Neural cell (in vitro differentiated cells): ENCODE data around the gene PSMB7. TPM values are rescaled to one million over a fixed set of nuclear protein-coding genes. Genes with fewer than 3 reads are reported as not detected.

Experiments used
- H2AFZ ChIP-seq: fragments of 200-600, 300-800 bp; sonication (generic), shearing (Covaris generic); 2 replicates; pipeline ENCODE4 v1.6.0; 2014; ENCODE audit warnings: low read depth, mild to moderate bottlenecking, antibody characterized with exemption, low read length, moderate library complexity
- H3F3A ChIP-seq: fragments of 200-600 bp; shearing (Covaris generic); 2 replicates; pipeline ENCODE4 v1.6.1; 2016; ENCODE audit warnings: mild to moderate bottlenecking, moderate library complexity, mixed read lengths, antibody characterized with exemption, low read length; ENCODE audit not compliant: insufficient read depth, poor library complexity, severe bottlenecking
- H3K27ac ChIP-seq: fragments of 200-600, 300-800 bp; sonication (generic), shearing (Covaris generic); 2 replicates; pipeline ENCODE4 v1.5.1; 2014; ENCODE audit warnings: mild to moderate bottlenecking, low read length, moderate library complexity
- H3K27me3 ChIP-seq: fragments of 300-800, 200-600 bp; sonication (generic), shearing (Covaris generic); 2 replicates; pipeline ENCODE4 v1.6.0; 2014; ENCODE audit warnings: mild to moderate bottlenecking, low read depth, low read length, moderate library complexity; ENCODE audit not compliant: insufficient read depth
- H3K36me3 ChIP-seq: fragments of 300-800, 200-600 bp; sonication (generic), shearing (Covaris generic); 2 replicates; pipeline ENCODE4 v1.5.1; 2014; ENCODE audit warnings: mild to moderate bottlenecking, antibody characterized with exemption, low read length, moderate library complexity; ENCODE audit not compliant: insufficient read depth
- H3K4me2 ChIP-seq: fragments of 300-800, 200-600 bp; sonication (generic), shearing (Covaris generic); 2 replicates; pipeline ENCODE4 v1.6.0; 2014; ENCODE audit warnings: mild to moderate bottlenecking, low read length
- H3K4me3 ChIP-seq: fragments of 300-800, 200-600 bp; sonication (generic), shearing (Covaris generic); 2 replicates; pipeline ENCODE4 v1.5.1; 2014; ENCODE audit warnings: mild to moderate bottlenecking, low read length, moderate library complexity
- H3K79me2 ChIP-seq: fragments of 200-600 bp; shearing (Covaris generic); replicated peaks from 2 replicates; pipeline ENCODE4 v1.6.0; 2014; ENCODE audit warnings: mild to moderate bottlenecking, low read length, moderate library complexity; ENCODE audit not compliant: insufficient read depth
- H3K9ac ChIP-seq: fragments of 300-800, 200-600 bp; sonication (generic), shearing (Covaris generic); 2 replicates; pipeline ENCODE4 v1.6.1; 2016; ENCODE audit warnings: mild to moderate bottlenecking, low read length, mixed read lengths
- H3K9me2 ChIP-seq: fragments of 200-600 bp; shearing (Covaris generic); 2 replicates; pipeline ENCODE4 v1.6.1; 2016; ENCODE audit warnings: mild to moderate bottlenecking, low read length, mixed read lengths; ENCODE audit not compliant: insufficient read depth
- H3K9me3 ChIP-seq: fragments of 200-600, 300-800 bp; sonication (generic), shearing (Covaris generic); 2 replicates; pipeline ENCODE4 v1.6.1; 2016; ENCODE audit warnings: mild to moderate bottlenecking, mixed run types, low read length, moderate library complexity, mixed read lengths
- H4K20me1 ChIP-seq: fragments of 200-600 bp; shearing (Covaris generic); 2 replicates; pipeline ENCODE4 v1.6.1; 2016; ENCODE audit warnings: mild to moderate bottlenecking, mixed run types; ENCODE audit not compliant: insufficient read depth
- EP300 ChIP-seq: fragments of 450-650 bp; conservative IDR thresholded peaks from 2 replicates; pipeline ENCODE4 v1.6.1; 2014; ENCODE audit warnings: antibody characterized with exemption, mild to moderate bottlenecking, moderate library complexity; ENCODE audit not compliant: poor library complexity, severe bottlenecking
- EZH2 ChIP-seq: fragments of 200-600, 300-800 bp; shearing (Covaris generic), sonication (generic); IDR thresholded peaks from 2 replicates; pipeline ENCODE4 v1.6.1; 2014; ENCODE audit warnings: antibody characterized with exemption, low read length, borderline replicate concordance, mild to moderate bottlenecking; ENCODE audit not compliant: insufficient read depth, poor library complexity, severe bottlenecking
- MXI1 ChIP-seq: fragments of 450-650 bp; conservative IDR thresholded peaks from 2 replicates; pipeline ENCODE4 v1.6.1; 2014; ENCODE audit warnings: antibody characterized with exemption, mild to moderate bottlenecking; ENCODE audit not compliant: poor library complexity, severe bottlenecking
- POLR2AphosphoS5 ChIP-seq: IDR thresholded peaks from 2 replicates; pipeline ENCODE4 v1.6.1; 2012
- RAD21 ChIP-seq: fragments of 450-650 bp; conservative IDR thresholded peaks from 2 replicates; pipeline ENCODE4 v1.6.1; 2014; ENCODE audit warnings: antibody characterized with exemption, mild to moderate bottlenecking, moderate library complexity
- REST ChIP-seq: IDR thresholded peaks from 2 replicates; pipeline ENCODE4 v1.6.1; 2012; ENCODE audit warnings: borderline replicate concordance
- SMC3 ChIP-seq: fragments of 450-650 bp; conservative IDR thresholded peaks from 2 replicates; pipeline ENCODE4 v1.6.1; 2014; ENCODE audit warnings: antibody characterized with exemption, mild to moderate bottlenecking, moderate library complexity; ENCODE audit not compliant: poor library complexity
- TAF1 ChIP-seq: IDR thresholded peaks from 2 replicates; pipeline ENCODE4 v1.6.1; 2012; ENCODE audit warnings: low read depth
- polyA plus RNA-seq: library from polyadenylated mRNA; depleted of rRNA; stranded (reverse); fragments of >200 nt; gene quantifications from 2 replicates; pipeline ENCODE4 v1.2.3, GENCODE V29; 2014
- TF ChIP-seq, protein P1 (sequence below): fragments of 450-650 bp; IDR thresholded peaks from 2 replicates; pipeline ENCODE4 v1.5.1; 2014; ENCODE audit warnings: antibody characterized with exemption, mild to moderate bottlenecking, moderate library complexity; ENCODE audit not compliant: poor library complexity, severe bottlenecking

The PSMB7 gene
- polyA plus RNA-seq, 1 donor from 2014 or later = 363 TPM

DNA sequence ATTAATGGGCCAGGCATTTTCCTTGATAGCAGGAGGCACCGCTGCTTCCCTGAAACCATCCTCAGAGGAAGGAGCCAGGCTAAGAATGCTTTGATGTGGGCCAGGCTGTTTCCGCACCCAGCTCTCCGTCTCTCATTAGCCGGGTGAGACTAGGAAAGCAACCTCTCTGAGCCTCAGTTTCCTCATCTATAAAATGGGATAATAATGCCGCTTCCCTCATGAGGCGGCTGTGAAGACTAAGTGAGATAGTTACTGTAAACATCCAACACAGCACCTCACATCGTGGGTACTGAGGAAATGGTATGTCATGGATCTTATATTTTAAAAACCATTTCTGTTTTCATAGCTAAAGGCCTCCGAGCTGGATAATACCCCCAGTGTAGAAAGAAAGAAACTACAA is 111.0 kb downstream of the PSMB7 start:
- H2AFZ ChIP-seq = no peak overlapping the region
- no peaks in the 10 kb centered on the region for H3F3A ChIP-seq
- no peaks in the 10 kb centered on the region for H3K36me3 ChIP-seq
- no peaks in the 10 kb centered on the region for H3K27me3 ChIP-seq
- no peaks in the 10 kb centered on the region for H3K9me3 ChIP-seq
- H3K79me2 ChIP-seq = no peaks in the 10 kb centered on the region
- TF ChIP-seq, protein P1, sequence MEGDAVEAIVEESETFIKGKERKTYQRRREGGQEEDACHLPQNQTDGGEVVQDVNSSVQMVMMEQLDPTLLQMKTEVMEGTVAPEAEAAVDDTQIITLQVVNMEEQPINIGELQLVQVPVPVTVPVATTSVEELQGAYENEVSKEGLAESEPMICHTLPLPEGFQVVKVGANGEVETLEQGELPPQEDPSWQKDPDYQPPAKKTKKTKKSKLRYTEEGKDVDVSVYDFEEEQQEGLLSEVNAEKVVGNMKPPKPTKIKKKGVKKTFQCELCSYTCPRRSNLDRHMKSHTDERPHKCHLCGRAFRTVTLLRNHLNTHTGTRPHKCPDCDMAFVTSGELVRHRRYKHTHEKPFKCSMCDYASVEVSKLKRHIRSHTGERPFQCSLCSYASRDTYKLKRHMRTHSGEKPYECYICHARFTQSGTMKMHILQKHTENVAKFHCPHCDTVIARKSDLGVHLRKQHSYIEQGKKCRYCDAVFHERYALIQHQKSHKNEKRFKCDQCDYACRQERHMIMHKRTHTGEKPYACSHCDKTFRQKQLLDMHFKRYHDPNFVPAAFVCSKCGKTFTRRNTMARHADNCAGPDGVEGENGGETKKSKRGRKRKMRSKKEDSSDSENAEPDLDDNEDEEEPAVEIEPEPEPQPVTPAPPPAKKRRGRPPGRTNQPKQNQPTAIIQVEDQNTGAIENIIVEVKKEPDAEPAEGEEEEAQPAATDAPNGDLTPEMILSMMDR = no peak
- TF ChIP-seq EZH2 (no peak), MXI1 (no peak), POLR2AphosphoS5 (no peak), SMC3 (no peak), REST (no peak), RAD21 (no peak), EP300 (no peak), TAF1 (no peak)
- H4K20me1 ChIP-seq = no peaks in the 10 kb centered on the region
- no peak overlapping the region for H3K4me2 ChIP-seq
- H3K4me3 ChIP-seq = no peak overlapping the region
- no peaks in the 10 kb centered on the region for H3K9me2 ChIP-seq
- no peak overlapping the region for H3K27ac ChIP-seq
- H3K9ac ChIP-seq = no peak overlapping the region

DNA sequence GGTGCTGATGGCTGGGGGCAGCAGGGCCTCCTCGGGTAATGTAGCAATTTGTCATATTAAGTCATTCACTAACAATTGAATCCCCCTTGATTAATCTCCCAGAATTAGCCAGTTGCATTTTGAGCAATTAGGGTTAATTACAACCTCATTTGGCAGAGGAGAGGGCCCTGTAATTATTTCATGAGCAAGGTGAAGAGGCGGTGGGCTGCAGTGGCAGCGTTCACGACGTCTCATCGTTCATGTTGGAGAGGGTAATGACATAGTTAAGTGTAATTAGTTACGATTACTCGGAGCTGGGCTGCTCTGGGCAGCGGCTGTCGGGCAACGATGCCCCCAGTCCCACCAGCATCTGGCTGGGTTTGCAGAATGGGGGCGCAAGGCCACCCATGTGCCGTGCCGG is 111.5 kb downstream of the PSMB7 start:
- Histone ChIP-seq H3F3A (no peaks in the 10 kb centered on the region), H3K27me3 (no peaks in the 10 kb centered on the region), H3K27ac (no peak overlapping the region), H3K9me2 (no peaks in the 10 kb centered on the region), H3K79me2 (no peaks in the 10 kb centered on the region), H3K9me3 (no peaks in the 10 kb centered on the region), H2AFZ (no peak overlapping the region), H3K36me3 (no peaks in the 10 kb centered on the region), H3K9ac (no peak overlapping the region), H3K4me2 (no peak overlapping the region), H4K20me1 (no peaks in the 10 kb centered on the region), H3K4me3 (no peak overlapping the region)
- no peak for TF ChIP-seq POLR2AphosphoS5
- no peak for TF ChIP-seq SMC3
- TF ChIP-seq EP300 = no peak
- no peak for TF ChIP-seq REST
- TF ChIP-seq MXI1 = no peak

Other genes with a start within 250 kb of the PSMB7 start
- 3.8 and 4.6 TPM in 2 replicates for gene NEK6, start 157.5 kb downstream of the PSMB7 start, polyA plus RNA-seq
- not detected in 2 replicates for gene ADGRD2, start 35.0 kb upstream of the PSMB7 start, polyA plus RNA-seq
- 0.09 and 2.4 TPM in 2 replicates for gene NR5A1, start 92.0 kb upstream of the PSMB7 start, polyA plus RNA-seq